Body of pancreas (tissue), 4 donors: ENCODE data around the gene OST4. TPM values are rescaled to one million over a fixed set of nuclear protein-coding genes. Genes with fewer than 3 reads are reported as not detected.

Experiments used
- ATAC-seq: fragments of 150-250 bp; one replicate; pipeline ENCODE4 v1.9.1; 2016
- DNase-seq, 4 donors: peaks; one replicate each; pipeline ENCODE4 v3.0.0-alpha.2; 2019
- H3K27ac ChIP-seq, 4 donors: fragments of 200-600 bp; sonication (generic); 1 replicate in 3 of 4; 2 replicates in 1 of 4; pipeline versions ENCODE4 v1.5.1 to v1.6.1; 2016 to 2019; ENCODE audit warnings: mild to moderate bottlenecking in 1 of 4, mixed read lengths in 1 of 4, moderate library complexity in 1 of 4
- H3K27me3 ChIP-seq, 2 donors: fragments of 200-600 bp; sonication (generic); one replicate each; pipeline ENCODE4 v1.6.0; 2016; ENCODE audit warnings: mild to moderate bottlenecking in 1 of 2
- H3K36me3 ChIP-seq, 2 donors: fragments of 200-600 bp; sonication (generic); replicated peaks in 1 of 2; 2 replicates each; pipeline ENCODE4 v1.5.1; 2016; ENCODE audit warnings: low read depth in 2 of 2; ENCODE audit not compliant: insufficient read depth in 1 of 2
- H3K4me1 ChIP-seq: fragments of 200-600 bp; sonication (generic); one replicate; pipeline ENCODE4 v1.6.0; 2016
- H3K4me3 ChIP-seq, 2 donors: fragments of 200-600 bp; sonication (generic); 1 replicate in 1 of 2; 2 replicates in 1 of 2; pipeline ENCODE4 v1.5.1; 2016 to 2019
- H3K9me3 ChIP-seq, 3 donors: fragments of 200-600 bp; sonication (generic); 1 replicate in 2 of 3; 2 replicates in 1 of 3; pipeline ENCODE4 v1.5.1; 2016
- CTCF ChIP-seq, 7 experiments: fragments of 450-650 bp in 4 of 7; fragments of 200-600 bp in 3 of 7; sonication (generic) in 3 of 7; IDR thresholded peaks; one replicate each; pipeline ENCODE4 v1.5.1; 2016 to 2019; ENCODE audit warnings: antibody characterized with exemption in 7 of 7
- POLR2A ChIP-seq, 3 donors: fragments of 450-650 bp; IDR thresholded peaks; one replicate each; pipeline ENCODE4 v1.6.1; 2016; ENCODE audit warnings: antibody characterized with exemption in 3 of 3, mild to moderate bottlenecking in 2 of 3
- WGBS, 2 donors: methylation state at CpG; one replicate each; pipeline ENCODE4 v1.1.5; 2017; 5-methylcytosine and 5-hydroxymethylcytosine counted together
- intact Hi-C: fragments of 100-400 bp; cut with DNase I; formaldehyde crosslinking; loops from one replicate; pipeline ENCODE4 v1.15.1; 2023
- total RNA-seq, 2 donors: library from RNA; depleted of rRNA; stranded (reverse); fragments of >200 nt; gene quantifications; one replicate each; pipeline ENCODE4 v1.1.0, GENCODE V29; 2016

Gene OST4
- total RNA-seq, 2 donors from 2014 or later, result 103 to 129 TPM

- no peaks in the 10 kb centered on the region for H3K36me3 ChIP-seq
- peaks cover 24% of the 10 kb centered on the region for H3K4me1 ChIP-seq
- no peaks in the 10 kb centered on the region for H3K27me3 ChIP-seq
- TF ChIP-seq POLR2A (IDR thresholded peaks at IDR 0.05) (no peak), CTCF (IDR thresholded peaks at IDR 0.05) (no peak)
- H3K4me3 ChIP-seq, result no peak overlapping the region
- DNase-seq (peak in 1 of 4 donors; percentile 33), ATAC-seq (no peak)
- H3K27ac ChIP-seq, result no peak overlapping the region
- H3K9me3 ChIP-seq, result no peaks in the 10 kb centered on the region
- 53 to 54% methylated on average over 5 to 10 of the region's 10 CpGs for WGBS, 2 donors
- intact Hi-C loops, result loop anchor here (10.0 kb wide), 1 partner anchor 212 kb away; the partner anchor contains the start of gene UCN
These were observed 21.4 kb upstream of the OST4 start for GRCh38 chr2:27092696-27093429.

DNA sequence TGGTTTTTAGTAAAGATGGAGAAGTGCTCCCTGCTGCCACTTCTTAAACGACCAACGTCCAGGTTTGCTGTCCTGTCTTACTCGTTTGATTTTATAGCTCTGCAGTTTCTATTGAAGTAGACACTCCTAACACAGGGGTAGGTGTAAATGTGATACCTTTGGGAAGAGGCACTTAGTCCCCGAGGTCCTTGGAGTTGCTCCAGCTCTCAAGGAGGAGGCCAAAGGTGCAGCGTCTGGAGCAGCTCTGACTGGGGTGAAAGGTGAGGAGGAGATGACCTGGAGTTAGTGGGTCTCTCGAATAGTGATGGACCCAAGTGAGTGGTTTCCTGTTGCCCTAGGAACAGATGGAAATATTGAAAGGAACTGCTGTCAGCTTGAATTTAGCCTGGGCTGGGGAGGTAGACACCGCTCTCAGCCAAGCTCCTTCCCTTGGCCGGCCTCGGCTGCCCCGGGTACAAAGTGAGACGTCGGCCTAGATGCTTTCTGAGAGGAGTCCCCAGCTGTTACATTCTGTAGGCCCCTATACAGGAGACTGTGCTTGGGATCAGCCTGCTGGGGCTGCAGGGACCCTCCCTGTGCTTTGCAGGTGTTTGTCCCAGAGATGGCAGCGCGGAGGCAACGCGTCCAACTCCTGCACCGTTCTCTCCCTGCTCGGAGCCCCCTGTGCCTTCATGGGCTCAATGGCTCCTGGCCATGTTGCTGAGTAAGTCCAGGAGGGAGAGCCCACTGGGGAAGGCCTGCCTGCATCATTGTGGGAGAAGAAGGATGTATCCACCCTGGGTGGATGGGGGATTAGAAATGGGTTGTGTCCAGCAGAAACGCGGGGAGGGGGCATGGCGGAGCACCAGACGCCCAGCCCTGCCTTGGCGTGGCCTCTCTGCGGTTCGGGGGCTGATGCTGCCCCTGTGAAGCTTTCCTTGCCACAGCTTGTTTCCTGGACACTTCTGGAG lies 20.6 kb upstream of the OST4 start:
- DNase-seq, result no peak
- intact Hi-C loops, result loop anchor here (10.0 kb wide), 1 partner anchor 213 kb away; the partner anchor contains the start of gene UCN
- Histone ChIP-seq H3K27me3 (no peaks in the 10 kb centered on the region), H3K4me3 (no peak overlapping the region), H3K27ac (no peak overlapping the region), H3K36me3 (no peaks in the 10 kb centered on the region), H3K9me3 (no peaks in the 10 kb centered on the region), H3K4me1 (peaks cover 31% of the 10 kb centered on the region)
- no peak for ATAC-seq
- TF ChIP-seq POLR2A (IDR thresholded peaks at IDR 0.05) (no peak), CTCF (IDR thresholded peaks at IDR 0.05) (no peak)
- 78 to 84% methylated on average over 24 to 25 of the region's 25 CpGs for WGBS, 2 donors

GRCh38 chr2:27089111-27089954 lies 17.9 kb upstream of the OST4 start:
- no peak for DNase-seq

More at GRCh38 chr2:27089111-27089954, 17.9 kb upstream of the OST4 start:
- WGBS, 2 donors, result 85 to 90% methylated on average over 13 to 14 of the region's 14 CpGs
- TF ChIP-seq CTCF (IDR thresholded peaks at IDR 0.05) (no peak), POLR2A (IDR thresholded peaks at IDR 0.05) (no peak)
- no peaks in the 10 kb centered on the region for H3K27me3 ChIP-seq
- intact Hi-C loops, result no loop called here
- H3K36me3 ChIP-seq, result no peaks in the 10 kb centered on the region
- H3K27ac ChIP-seq, result no peak overlapping the region
- peaks cover 27% of the 10 kb centered on the region for H3K4me1 ChIP-seq
- H3K4me3 ChIP-seq, result no peak overlapping the region
- ATAC-seq, result no peak
- no peaks in the 10 kb centered on the region for H3K9me3 ChIP-seq
